H1 (cell line): Measurements from ENCODE around the gene POU6F2. TPM values are rescaled to one million over a fixed set of nuclear protein-coding genes. Genes with fewer than 3 reads are reported as not detected.

Source experiments
- CTCF ChIA-PET: fragments of 300-600 bp; sonication (Branson Sonifier 250); formaldehyde crosslinking; loops from one replicate; lab custom pipeline; 2021; ENCODE audit not compliant: partially characterized antibody; lab: Charles Lee
- POLR2A ChIA-PET: fragments of 300-600 bp; sonication (Branson Sonifier 250); formaldehyde crosslinking; loops from one replicate; lab custom pipeline; 2021; ENCODE audit warnings: inconsistent platforms; ENCODE audit not compliant: partially characterized antibody; lab: Charles Lee
- DNase-seq, 2 experiments: peaks; one replicate each; pipeline versions ENCODE4 v3.0.0 to v3.0.0-alpha.2; 2010 to 2022; ENCODE audit warnings: low spot score in 2 of 2, low read depth in 1 of 2, mixed read lengths in 1 of 2
- FAIRE-seq: peaks from 2 replicates; lab custom pipeline; 2011; peaks lifted over from hg19 to GRCh38; lab: Jason Lieb, UNC
- H2AFZ ChIP-seq: 2 replicates; pipeline ENCODE4 v1.8.1; 2012; ENCODE audit warnings: low read length, inconsistent platforms
- H2AK5ac ChIP-seq: 2 replicates; pipeline ENCODE4 v1.6.1; 2013; ENCODE audit warnings: low read depth, low read length
- H2BK120ac ChIP-seq: replicated peaks from 2 replicates; pipeline ENCODE3; 2013; ENCODE audit warnings: low read depth, low read length, inconsistent platforms
- H2BK12ac ChIP-seq: 2 replicates; pipeline ENCODE4 v1.6.1; 2013; ENCODE audit warnings: low read depth, low read length
- H2BK15ac ChIP-seq: 2 replicates; pipeline ENCODE4 v1.6.1; 2013; ENCODE audit warnings: low read length
- H2BK20ac ChIP-seq: 2 replicates; pipeline ENCODE4 v1.6.1; 2013; ENCODE audit warnings: low read length
- H2BK5ac ChIP-seq: 2 replicates; pipeline ENCODE4 v1.6.1; 2013; ENCODE audit warnings: low read depth, low read length
- H3K14ac ChIP-seq: 2 replicates; pipeline ENCODE4 v1.6.1; 2013; ENCODE audit warnings: inconsistent platforms; ENCODE audit not compliant: insufficient read length
- H3K18ac ChIP-seq: 2 replicates; pipeline ENCODE4 v1.6.1; 2013; ENCODE audit warnings: low read length; ENCODE audit errors: extremely low read depth
- H3K23ac ChIP-seq: 2 replicates; pipeline ENCODE4 v1.6.1; 2013; ENCODE audit warnings: inconsistent platforms; ENCODE audit not compliant: insufficient read length
- H3K23me2 ChIP-seq: 2 replicates; pipeline ENCODE4 v1.6.1; 2013; ENCODE audit warnings: low read depth, low read length
- H3K27ac ChIP-seq: 2 replicates; pipeline ENCODE4 v1.6.1; 2011; ENCODE audit warnings: low read depth, low read length, inconsistent platforms
- H3K27me3 ChIP-seq, 4 experiments: replicated peaks in 1 of 4; 1 replicate in 1 of 4; 2 replicates in 3 of 4; pipeline versions ENCODE4 v1.6.1 to v1.8.1; 2011 to 2013; ENCODE audit warnings: low read length in 3 of 4, mild to moderate bottlenecking in 3 of 4, inconsistent platforms in 2 of 4, mixed read lengths in 2 of 4, moderate library complexity in 1 of 4; ENCODE audit not compliant: control insufficient read depth in 3 of 4, insufficient read depth in 3 of 4; ENCODE audit errors: extremely low read depth in 1 of 4
- H3K36me3 ChIP-seq, 4 experiments: 2 replicates each; pipeline versions ENCODE4 v1.6.1 to v1.8.1; 2011 to 2013; ENCODE audit warnings: mild to moderate bottlenecking in 4 of 4, low read length in 3 of 4, moderate library complexity in 2 of 4, control low read depth in 1 of 4, inconsistent platforms in 1 of 4; ENCODE audit not compliant: insufficient read depth in 4 of 4, control insufficient read depth in 2 of 4
- H3K4ac ChIP-seq: replicated peaks from 2 replicates; pipeline ENCODE3; 2013; ENCODE audit warnings: low read length, low read depth, mixed read lengths, inconsistent platforms; ENCODE audit not compliant: insufficient read length
- H3K4me1 ChIP-seq, 4 experiments: replicated peaks in 1 of 4; 1 replicate in 1 of 4; 2 replicates in 3 of 4; pipeline versions ENCODE4 v1.6.1 to v1.8.1; 2011 to 2013; ENCODE audit warnings: low read length in 3 of 4, inconsistent platforms in 2 of 4, mixed read lengths in 1 of 4; ENCODE audit not compliant: insufficient read depth in 4 of 4, control insufficient read depth in 3 of 4
- H3K4me2 ChIP-seq, 2 experiments: 2 replicates each; pipeline versions ENCODE4 v1.6.1 to v1.8.1; 2011 to 2013; ENCODE audit warnings: low read depth in 2 of 2, low read length in 2 of 2, control low read depth in 1 of 2, inconsistent platforms in 1 of 2, mild to moderate bottlenecking in 1 of 2; ENCODE audit not compliant: insufficient read depth in 1 of 2
- H3K4me3 ChIP-seq, 4 experiments: fragments of 200-600, 300-600 bp in 1 of 4; sonication (generic), shearing (Covaris generic), sonication (Bioruptor Twin) in 1 of 4; 2 replicates each; pipeline versions ENCODE4 v1.5.1 to v1.8.1; 2011 to 2016; ENCODE audit warnings: low read length in 4 of 4, low read depth in 3 of 4, control low read depth in 2 of 4, inconsistent platforms in 2 of 4, mild to moderate bottlenecking in 2 of 4, mixed read lengths in 1 of 4, moderate library complexity in 1 of 4; ENCODE audit not compliant: insufficient read depth in 2 of 4; ENCODE audit errors: extremely low read depth in 1 of 4
- H3K56ac ChIP-seq: replicated peaks from 2 replicates; pipeline ENCODE3; 2013; ENCODE audit warnings: low read depth, mild to moderate bottlenecking, mixed read lengths, low read length, inconsistent platforms; ENCODE audit not compliant: insufficient read length
- H3K79me1 ChIP-seq: 2 replicates; pipeline ENCODE4 v1.6.1; 2013; ENCODE audit warnings: low read depth, low read length, control low read depth
- H3K79me2 ChIP-seq, 2 experiments: 2 replicates each; pipeline versions ENCODE4 v1.6.1 to v1.8.1; 2012 to 2013; ENCODE audit warnings: low read length in 2 of 2, mild to moderate bottlenecking in 2 of 2, inconsistent platforms in 1 of 2; ENCODE audit not compliant: insufficient read depth in 2 of 2, control insufficient read depth in 1 of 2
- H3K9ac ChIP-seq, 4 experiments: replicated peaks in 1 of 4; 1 replicate in 1 of 4; 2 replicates in 3 of 4; pipeline versions ENCODE4 v1.6.1 to v1.8.1; 2011 to 2013; ENCODE audit warnings: low read depth in 3 of 4, low read length in 3 of 4, control low read depth in 2 of 4, mild to moderate bottlenecking in 2 of 4, moderate library complexity in 2 of 4, inconsistent platforms in 1 of 4; ENCODE audit errors: extremely low read depth in 1 of 4
- H3K9me3 ChIP-seq, 2 experiments: 2 replicates each; pipeline versions ENCODE4 v1.6.1 to v1.8.1; 2012 to 2013; ENCODE audit warnings: mild to moderate bottlenecking in 2 of 2, moderate library complexity in 2 of 2, control low read depth in 1 of 2, inconsistent platforms in 1 of 2, low read depth in 1 of 2, low read length in 1 of 2, mixed read lengths in 1 of 2; ENCODE audit not compliant: insufficient read depth in 2 of 2
- H4K20me1 ChIP-seq, 2 experiments: replicated peaks in 1 of 2; 2 replicates each; pipeline versions ENCODE3 to v1.8.1; 2011 to 2013; ENCODE audit warnings: inconsistent platforms in 2 of 2, low read length in 2 of 2, mild to moderate bottlenecking in 1 of 2; ENCODE audit not compliant: insufficient read depth in 2 of 2, control insufficient read depth in 1 of 2
- H4K5ac ChIP-seq: 2 replicates; pipeline ENCODE4 v1.6.1; 2013; ENCODE audit warnings: low read length, low read depth, mixed read lengths, inconsistent platforms; ENCODE audit not compliant: insufficient read length
- H4K8ac ChIP-seq: 2 replicates; pipeline ENCODE4 v1.8.0; 2013; ENCODE audit warnings: mild to moderate bottlenecking, moderate library complexity, low read length, inconsistent platforms; ENCODE audit not compliant: insufficient read depth; ENCODE audit errors: extremely low read depth
- H4K91ac ChIP-seq: replicated peaks from 2 replicates; pipeline ENCODE3; 2013; ENCODE audit warnings: low read length, mixed read lengths, inconsistent platforms; ENCODE audit not compliant: insufficient read length
- ATF3 ChIP-seq: IDR thresholded peaks from 2 replicates; pipeline ENCODE4 v1.6.1; 2011; ENCODE audit warnings: low read depth, mild to moderate bottlenecking, low read length; ENCODE audit not compliant: insufficient read depth
- BRCA1 ChIP-seq: IDR thresholded peaks from 2 replicates; pipeline ENCODE4 v1.6.1; 2012; ENCODE audit warnings: low read depth, low read length, improper control_type of control experiment
- CBX5 ChIP-seq: fragments of 300-800, 300-1000 bp; sonication (generic); IDR thresholded peaks from 2 replicates; pipeline ENCODE4 v1.7.1; 2016; ENCODE audit warnings: antibody characterized with exemption, low read length, low read depth
- CEBPB ChIP-seq: IDR thresholded peaks from 2 replicates; pipeline ENCODE4 v1.6.1; 2012; ENCODE audit warnings: low read depth, low read length
- CHD1 ChIP-seq: IDR thresholded peaks from 2 replicates; pipeline ENCODE4 v1.6.1; 2012; ENCODE audit warnings: low read depth, low read length, improper control_type of control experiment
- CREB1 ChIP-seq: IDR thresholded peaks from 2 replicates; pipeline ENCODE4 v1.6.1; 2012; ENCODE audit warnings: inconsistent platforms
- JUND ChIP-seq: IDR thresholded peaks from 2 replicates; pipeline ENCODE4 v1.6.1; 2011; ENCODE audit warnings: mild to moderate bottlenecking, improper control_type of control experiment, low read length
- MAFK ChIP-seq: IDR thresholded peaks from 2 replicates; pipeline ENCODE4 v1.6.1; 2012; ENCODE audit warnings: low read depth, mild to moderate bottlenecking, improper control_type of control experiment, low read length
- PHF8 ChIP-seq: fragments of 200-600 bp; sonication (generic); conservative IDR thresholded peaks from 2 replicates; pipeline ENCODE4 v1.7.1; 2012; ENCODE audit warnings: low read depth, mild to moderate bottlenecking, inconsistent platforms, low read length, moderate library complexity
- POLR2AphosphoS5 ChIP-seq: IDR thresholded peaks from 2 replicates; pipeline ENCODE4 v1.6.1; 2011; ENCODE audit warnings: low read depth, low read length
- POU5F1 ChIP-seq: IDR thresholded peaks from 2 replicates; pipeline ENCODE4 v1.6.1; 2011; ENCODE audit warnings: low read depth, mild to moderate bottlenecking, low read length, moderate library complexity
- RAD21 ChIP-seq, 2 experiments: IDR thresholded peaks in 1 of 2; conservative IDR thresholded peaks in 1 of 2; 2 replicates each; pipeline ENCODE4 v1.6.1; 2011; ENCODE audit warnings: low read depth in 2 of 2, low read length in 2 of 2, improper control_type of control experiment in 1 of 2, inconsistent platforms in 1 of 2, mild to moderate bottlenecking in 1 of 2, moderate library complexity in 1 of 2
- RNF2 ChIP-seq: fragments of 200-900, 300-1000 bp; sonication (generic); IDR thresholded peaks from 2 replicates; pipeline ENCODE4 v1.7.1; 2016; ENCODE audit warnings: borderline replicate concordance, low read depth, mild to moderate bottlenecking, antibody characterized with exemption, low read length; ENCODE audit not compliant: poor library complexity, severe bottlenecking; ENCODE audit errors: missing control alignments
- RXRA ChIP-seq: IDR thresholded peaks from 2 replicates; pipeline ENCODE4 v1.6.1; 2011; ENCODE audit warnings: low read depth, mild to moderate bottlenecking, low read length, moderate library complexity; ENCODE audit not compliant: insufficient read depth
- SP1 ChIP-seq: IDR thresholded peaks from 2 replicates; pipeline ENCODE4 v1.6.1; 2011; ENCODE audit warnings: low read depth, low read length
- WGBS, 2 experiments: shearing (Covaris generic) in 1 of 2; methylation state at CpG; one replicate each; pipeline versions ENCODE4 v1.1.6 to v1.1.7; 2013 to 2015; ENCODE audit warnings: low lambda C conversion rate in 2 of 2, mixed read lengths in 2 of 2, inconsistent platforms in 1 of 2, low coverage in 1 of 2, missing lambda C conversion rate in 1 of 2; ENCODE audit not compliant: insufficient replicate concordance in 2 of 2, insufficient coverage in 1 of 2, insufficient read length in 1 of 2; ENCODE audit errors: extremely low coverage in 1 of 2, missing lambda C conversion rate in 1 of 2; 5-methylcytosine and 5-hydroxymethylcytosine counted together
- polyA plus RNA-seq, 7 experiments: library from polyadenylated mRNA; depleted of rRNA in 3 of 7; stranded (reverse) in 5 of 7; unstranded in 2 of 7; fragments of >200 nt in 5 of 7; fragments of 200-250 nt in 2 of 7; gene quantifications; 1 replicate in 5 of 7; 2 replicates in 1 of 7; 4 replicates in 1 of 7; pipeline versions ENCODE4 v1.2.1 to v1.2.3, GENCODE V29; 2011 to 2013; ENCODE audit warnings: missing spikeins in 2 of 7, mixed read lengths in 2 of 7
- total RNA-seq: library from RNA; stranded (reverse); fragmentation: NEBNext Ultra II Directional; extraction: Animal tissue kit (Norgen Biotek cat#: 25700); gene quantifications from 2 replicates; pipeline ENCODE4 v1.2.1, GENCODE V29; 2021

The POU6F2 gene
- total and polyA plus RNA-seq, 2 of the 8 experiments (the other 6 are each of a cell fraction or from before 2014, with no cell fraction given), result 1.1 to 2.0 TPM

GRCh38 chr7:39367451-39367850 lies 389.7 kb downstream of the POU6F2 start:
- no peak overlapping the region for H3K9ac ChIP-seq
- FAIRE-seq (no peak), DNase-seq (no peak)
- no peaks in the 10 kb centered on the region for H3K36me3 ChIP-seq
- no peaks in the 10 kb centered on the region for H3K27me3 ChIP-seq
- H3K18ac ChIP-seq, result no peak overlapping the region
- H2BK15ac ChIP-seq, result no peak overlapping the region
- no peak overlapping the region for H4K5ac ChIP-seq
- ChIA-PET CTCF (interaction anchor here (2.4 kb wide), 1 partner anchor 10 kb away, joined by 14 read pairs; no protein-coding TSS in a partner anchor), POLR2A (no interaction called here)
- no peak overlapping the region for H3K4me3 ChIP-seq
- H2AFZ ChIP-seq, result no peak overlapping the region
- H2BK120ac ChIP-seq, result no peak overlapping the region
- no peak overlapping the region for H3K4me2 ChIP-seq
- no peak overlapping the region for H4K91ac ChIP-seq
- no peak overlapping the region for H4K8ac ChIP-seq
- H2BK5ac ChIP-seq, result no peak overlapping the region
- no peak overlapping the region for H3K27ac ChIP-seq
- H3K56ac ChIP-seq, result no peak overlapping the region
- H3K9me3 ChIP-seq, result peaks cover 0 to 2% of the 10 kb centered on the region in 2 experiments; a peak in 1 of 4 replicates
- no peak overlapping the region for H2BK20ac ChIP-seq
- H2BK12ac ChIP-seq, result no peak overlapping the region
- H3K79me2 ChIP-seq, result no peaks in the 10 kb centered on the region
- no peak overlapping the region for H2AK5ac ChIP-seq
- no peaks in the 10 kb centered on the region for H3K79me1 ChIP-seq
- H3K14ac ChIP-seq, result no peak overlapping the region
- H3K23me2 ChIP-seq, result no peaks in the 10 kb centered on the region
- no peak overlapping the region for H3K23ac ChIP-seq
- H3K4me1 ChIP-seq, result no peaks in the 10 kb centered on the region
- no peak overlapping the region for H3K4ac ChIP-seq
- H4K20me1 ChIP-seq, result no peaks in the 10 kb centered on the region
- 87% methylated on average over 3 of the region's 3 CpGs; no CpG with 5 or more reads in 1 of the 2 experiments for WGBS, 2 experiments
- TF ChIP-seq MAFK, result no peak
- TF ChIP-seq POLR2AphosphoS5, result no peak
- TF ChIP-seq CBX5, result no peak
- no peak for TF ChIP-seq ATF3
- no peak for TF ChIP-seq CREB1
- no peak for TF ChIP-seq POU5F1
- TF ChIP-seq RXRA, result no peak
- no peak for TF ChIP-seq RAD21 (IDR thresholded peaks at IDR 0.05 in 1 of 2, conservative IDR thresholded peaks at IDR 0.05 in 1 of 2; ENCODE audit: low read depth in 2 of 2, low read length in 2 of 2)
- TF ChIP-seq CHD1, result no peak
- no peak for TF ChIP-seq PHF8
- TF ChIP-seq BRCA1, result no peak
- no peak for TF ChIP-seq RNF2
- TF ChIP-seq SP1, result no peak
- TF ChIP-seq JUND, result no peak
- no peak for TF ChIP-seq CEBPB
